ENCODE measurements around the gene TMEM225B.
A peak's percentile ranks its signal among the peaks of the same experiment; 100 is the strongest.

TMEM225B gene

GRCh38 chr7:99557940-99558305 is 40.1 kb upstream of the TMEM225B start:
- no peak for DNase-seq (ENCODE audit: low spot score)
- Histone ChIP-seq H3K27ac (peak overlapping the region; percentile 97 to 100), H3K4me3 (peak overlapping the region; percentile 100)
- TF ChIP-seq CTCF (IDR thresholded peaks at IDR 0.05): no peak

GRCh38 chr7:99558306-99559174 is 39.5 kb upstream of the TMEM225B start, which contains the start of gene ZNF655:
ZNF655 (plus strand) TSS chr7:99558642; CDS start chr7:99560560, 1,918 bp downstream.
- peak; percentile 97 for DNase-seq (ENCODE audit: low spot score)
- no peak for TF ChIP-seq CTCF (IDR thresholded peaks at IDR 0.05)
- H3K4me3 ChIP-seq: peak within 1 kb of the TSS; percentile 100
- peak within 1 kb of the TSS; percentile 97 to 100 for H3K27ac ChIP-seq

- peak overlapping the region; percentile 100 for H3K4me3 ChIP-seq
- H3K27ac ChIP-seq: peak overlapping the region; percentile 97 to 100
- no peak for DNase-seq (ENCODE audit: low spot score)
- no peak for TF ChIP-seq CTCF (IDR thresholded peaks at IDR 0.05)
Measured at GRCh38 chr7:99559175-99559915, 38.7 kb upstream of the TMEM225B start.

GRCh38 chr7:99560834-99561736 is 37.0 kb upstream of the TMEM225B start:
- DNase-seq (ENCODE audit: low spot score): no peak
- H3K4me3 ChIP-seq: no peak overlapping the region
- TF ChIP-seq CTCF (IDR thresholded peaks at IDR 0.05): no peak
- H3K27ac ChIP-seq: no peak overlapping the region

- no peak for DNase-seq (ENCODE audit: low spot score)
- Histone ChIP-seq H3K27ac (no peak overlapping the region), H3K4me3 (no peak overlapping the region)
- TF ChIP-seq CTCF (IDR thresholded peaks at IDR 0.05): no peak
Measured at GRCh38 chr7:99561737-99562051, 36.4 kb upstream of the TMEM225B start.

- DNase-seq (ENCODE audit: low spot score): no peak
- Histone ChIP-seq H3K4me3 (no peak overlapping the region), H3K27ac (no peak overlapping the region)
- no peak for TF ChIP-seq CTCF (IDR thresholded peaks at IDR 0.05)
Measured at GRCh38 chr7:99562114-99562784, 35.8 kb upstream of the TMEM225B start.

All from coronary artery (tissue), 2 donors.